Smooth muscle cell of bladder (primary cell): ENCODE results near the gene POLR2E. TPM values are rescaled to one million over a fixed set of nuclear protein-coding genes. Genes with fewer than 3 reads are reported as not detected.

Experiments used
- total RNA-seq: library from RNA; depleted of rRNA; stranded (reverse); fragments of >200 nt; gene quantifications from 2 replicates; pipeline ENCODE4 v1.2.3, GENCODE V29; 2014

The POLR2E gene
- 83.9 and 89.1 TPM in 2 replicates for total RNA-seq

GRCh38 chr19:1094978-1095701 lies at the start of gene POLR2E:
TSS of gene POLR2E (minus strand) at chr19:1095375. CDS start at chr19:1095315, 60 bp downstream.

GRCh38 chr19:1103708-1104310 lies 8.6 kb upstream of the POLR2E start, which contains the start of gene GPX4:
TSS of gene GPX4 (plus strand) at chr19:1103994. CDS start at chr19:1104044, 50 bp downstream.

DNA sequence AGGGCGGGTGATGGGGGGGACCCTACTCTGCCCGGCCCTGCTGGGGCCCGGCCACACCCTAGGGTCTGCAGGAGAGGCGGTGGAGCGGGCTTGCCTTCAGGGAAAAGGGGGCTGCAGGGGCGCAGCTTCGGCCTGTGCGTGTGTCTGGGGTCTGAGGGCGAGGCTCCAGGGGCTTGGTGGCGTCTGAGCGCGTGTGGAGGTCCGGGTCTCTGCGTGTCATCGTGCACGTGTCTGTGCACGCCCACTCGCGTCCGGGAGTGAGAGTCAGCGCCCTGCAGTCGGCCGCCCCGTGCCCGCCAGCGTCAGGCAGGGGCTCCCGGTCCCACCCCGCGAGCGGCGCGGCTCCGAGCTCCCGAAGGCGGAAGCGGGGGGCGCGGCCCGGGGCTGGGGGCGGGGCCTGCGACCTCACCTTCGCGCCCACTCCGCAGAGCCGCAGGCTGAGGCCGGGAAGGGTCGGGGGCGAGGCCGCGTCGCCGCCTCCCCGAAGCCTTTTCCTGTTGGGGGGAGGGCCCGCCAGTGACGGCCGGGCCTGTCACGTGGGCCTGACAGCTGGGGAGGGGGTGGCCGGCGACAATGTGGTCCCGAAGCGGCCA lies 28.3 kb downstream of the POLR2E start, which contains the start of gene ARHGAP45:
ARHGAP45 (plus strand) TSS at position 420 of the 593 bp plus-strand sequence. CDS start 239 bp downstream, outside the sequence.

GRCh38 chr19:1039646-1040475 lies 55.3 kb downstream of the POLR2E start, which contains the start of gene ABCA7:
TSS of gene ABCA7 (plus strand) at chr19:1040107. CDS start at chr19:1041362, 1,255 bp downstream.

Other genes with a start within 250 kb of the POLR2E start
- gene ELANE, start 243.1 kb downstream of the POLR2E start, total RNA-seq: 0.46 and 0.85 TPM in 2 replicates
- 61.8 and 93.7 TPM in 2 replicates for gene CFD, start 235.7 kb downstream of the POLR2E start, total RNA-seq
- 16.4 and 21.4 TPM in 2 replicates for gene MED16, start 202.2 kb downstream of the POLR2E start, total RNA-seq
- not detected in 2 replicates for gene RNU6-9, start 201.9 kb downstream of the POLR2E start, total RNA-seq
- 18.1 and 18.3 TPM in 2 replicates for gene R3HDM4, start 182.2 kb downstream of the POLR2E start, total RNA-seq
- under 0.01 TPM in 1 of 2 replicates, not detected in the other for gene KISS1R, start 178.0 kb downstream of the POLR2E start, total RNA-seq
- 16.9 and 22.2 TPM in 2 replicates for gene ARID3A, start 169.3 kb downstream of the POLR2E start, total RNA-seq
- gene WDR18, start 111.0 kb downstream of the POLR2E start, total RNA-seq: 42.0 and 62.0 TPM in 2 replicates
- 0.14 and 0.65 TPM in 2 replicates for gene GRIN3B, start 95.0 kb downstream of the POLR2E start, total RNA-seq
- 47.4 and 57.0 TPM in 2 replicates for gene TMEM259, start 74.3 kb downstream of the POLR2E start, total RNA-seq
- not detected in 2 replicates for gene RNU6-2, start 73.9 kb downstream of the POLR2E start, total RNA-seq
- 215 and 242 TPM in 2 replicates for gene CNN2, start 68.8 kb downstream of the POLR2E start, total RNA-seq
- 3.4 and 3.8 TPM in 2 replicates for gene ABCA7, start 55.3 kb downstream of the POLR2E start, total RNA-seq
- gene ARHGAP45, start 28.2 kb downstream of the POLR2E start, total RNA-seq: 0.85 and 1.6 TPM in 2 replicates
- 344 and 573 TPM in 2 replicates for gene GPX4, start 8.6 kb upstream of the POLR2E start, total RNA-seq
- 34.8 and 62.8 TPM in 2 replicates for gene SBNO2, start 78.9 kb upstream of the POLR2E start, total RNA-seq
- 83.1 and 101 TPM in 2 replicates for gene STK11, start 110.4 kb upstream of the POLR2E start, total RNA-seq
- 1.00 and 1.8 TPM in 2 replicates for gene CBARP, start 142.6 kb upstream of the POLR2E start, total RNA-seq
- 18.2 and 21.5 TPM in 2 replicates for gene ATP5F1D, start 146.4 kb upstream of the POLR2E start, total RNA-seq
- gene MIDN, start 153.2 kb upstream of the POLR2E start, total RNA-seq: 10.0 and 12.9 TPM in 2 replicates
- gene CIRBP, start 174.0 kb upstream of the POLR2E start, total RNA-seq: 222 and 279 TPM in 2 replicates
- gene FAM174C, start 180.2 kb upstream of the POLR2E start, total RNA-seq: 19.6 and 26.2 TPM in 2 replicates
- gene EFNA2, start 190.5 kb upstream of the POLR2E start, total RNA-seq: not detected in 2 replicates